ENCODE measurements around the gene SLC8A3. TPM values are rescaled to one million over a fixed set of nuclear protein-coding genes. Genes with fewer than 3 reads are reported as not detected.

Gene SLC8A3
- total RNA-seq, 1 experiment from 2014 or later, result not detected

DNA sequence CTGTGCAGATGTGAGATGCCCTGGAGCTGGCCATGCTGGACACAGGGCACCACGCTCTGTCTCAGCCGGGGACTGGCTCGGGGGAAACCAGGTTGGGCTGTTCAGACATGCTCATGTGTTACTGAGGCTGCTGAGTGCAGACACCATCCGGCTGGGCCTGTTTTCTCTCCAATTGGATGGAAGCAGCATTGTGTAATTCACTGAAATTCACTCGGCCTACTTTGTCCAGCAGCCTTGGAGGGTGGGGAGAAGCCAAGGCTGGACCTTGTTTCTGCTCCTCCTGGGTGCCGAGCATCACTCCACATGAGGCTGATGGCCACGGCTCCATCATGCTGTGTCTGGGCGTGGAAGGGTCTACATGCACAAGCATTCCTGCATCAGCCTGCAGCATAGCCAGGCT, 178.8 kb downstream of the SLC8A3 start:
- no peaks in the 10 kb centered on the region for H3K27me3 ChIP-seq (replicated peaks; ENCODE audit: control insufficient read depth, insufficient read depth, low read length)
- peaks cover 14% of the 10 kb centered on the region for H3K4me1 ChIP-seq
- TF ChIP-seq, protein P1, sequence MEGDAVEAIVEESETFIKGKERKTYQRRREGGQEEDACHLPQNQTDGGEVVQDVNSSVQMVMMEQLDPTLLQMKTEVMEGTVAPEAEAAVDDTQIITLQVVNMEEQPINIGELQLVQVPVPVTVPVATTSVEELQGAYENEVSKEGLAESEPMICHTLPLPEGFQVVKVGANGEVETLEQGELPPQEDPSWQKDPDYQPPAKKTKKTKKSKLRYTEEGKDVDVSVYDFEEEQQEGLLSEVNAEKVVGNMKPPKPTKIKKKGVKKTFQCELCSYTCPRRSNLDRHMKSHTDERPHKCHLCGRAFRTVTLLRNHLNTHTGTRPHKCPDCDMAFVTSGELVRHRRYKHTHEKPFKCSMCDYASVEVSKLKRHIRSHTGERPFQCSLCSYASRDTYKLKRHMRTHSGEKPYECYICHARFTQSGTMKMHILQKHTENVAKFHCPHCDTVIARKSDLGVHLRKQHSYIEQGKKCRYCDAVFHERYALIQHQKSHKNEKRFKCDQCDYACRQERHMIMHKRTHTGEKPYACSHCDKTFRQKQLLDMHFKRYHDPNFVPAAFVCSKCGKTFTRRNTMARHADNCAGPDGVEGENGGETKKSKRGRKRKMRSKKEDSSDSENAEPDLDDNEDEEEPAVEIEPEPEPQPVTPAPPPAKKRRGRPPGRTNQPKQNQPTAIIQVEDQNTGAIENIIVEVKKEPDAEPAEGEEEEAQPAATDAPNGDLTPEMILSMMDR (IDR thresholded peaks at IDR 0.05; ENCODE audit: insufficient read depth in 1 of 2, low read depth in 1 of 2, low read length in 1 of 2, severe bottlenecking in 1 of 2, unreplicated experiment in 1 of 2), result no peak
- H3K4me3 Mint-ChIP-seq (ENCODE audit: unreplicated experiment), result no peak overlapping the region
- CTCF ChIA-PET, result no interaction called here
- BruUV-seq (replicated peaks), result no TSS peak
- no peak for DNase-seq
- H3K9me3 Mint-ChIP-seq (ENCODE audit: unreplicated experiment), result no peaks in the 10 kb centered on the region
- H3K4me3 ChIP-seq (ENCODE audit: low read depth, low read length), result no peak overlapping the region
- no peaks in the 10 kb centered on the region for H3K27me3 Mint-ChIP-seq (ENCODE audit: insufficient read depth, unreplicated experiment)
- H3K27ac Mint-ChIP-seq (ENCODE audit: unreplicated experiment), result no peak overlapping the region
- H3K4me1 Mint-ChIP-seq (ENCODE audit: low read depth, unreplicated experiment), result peaks cover 10% of the 10 kb centered on the region
- H3K9me3 ChIP-seq, result no peaks in the 10 kb centered on the region
- H3K36me3 ChIP-seq (ENCODE audit: control insufficient read depth, insufficient read depth, low read length), result no peaks in the 10 kb centered on the region
- POLR2A ChIA-PET, result no interaction called here
- intact Hi-C loops (cut with micrococcal nuclease; ENCODE audit: unreplicated experiment), result no loop called here
- H3K36me3 Mint-ChIP-seq (ENCODE audit: insufficient read depth, unreplicated experiment), result no peaks in the 10 kb centered on the region

DNA sequence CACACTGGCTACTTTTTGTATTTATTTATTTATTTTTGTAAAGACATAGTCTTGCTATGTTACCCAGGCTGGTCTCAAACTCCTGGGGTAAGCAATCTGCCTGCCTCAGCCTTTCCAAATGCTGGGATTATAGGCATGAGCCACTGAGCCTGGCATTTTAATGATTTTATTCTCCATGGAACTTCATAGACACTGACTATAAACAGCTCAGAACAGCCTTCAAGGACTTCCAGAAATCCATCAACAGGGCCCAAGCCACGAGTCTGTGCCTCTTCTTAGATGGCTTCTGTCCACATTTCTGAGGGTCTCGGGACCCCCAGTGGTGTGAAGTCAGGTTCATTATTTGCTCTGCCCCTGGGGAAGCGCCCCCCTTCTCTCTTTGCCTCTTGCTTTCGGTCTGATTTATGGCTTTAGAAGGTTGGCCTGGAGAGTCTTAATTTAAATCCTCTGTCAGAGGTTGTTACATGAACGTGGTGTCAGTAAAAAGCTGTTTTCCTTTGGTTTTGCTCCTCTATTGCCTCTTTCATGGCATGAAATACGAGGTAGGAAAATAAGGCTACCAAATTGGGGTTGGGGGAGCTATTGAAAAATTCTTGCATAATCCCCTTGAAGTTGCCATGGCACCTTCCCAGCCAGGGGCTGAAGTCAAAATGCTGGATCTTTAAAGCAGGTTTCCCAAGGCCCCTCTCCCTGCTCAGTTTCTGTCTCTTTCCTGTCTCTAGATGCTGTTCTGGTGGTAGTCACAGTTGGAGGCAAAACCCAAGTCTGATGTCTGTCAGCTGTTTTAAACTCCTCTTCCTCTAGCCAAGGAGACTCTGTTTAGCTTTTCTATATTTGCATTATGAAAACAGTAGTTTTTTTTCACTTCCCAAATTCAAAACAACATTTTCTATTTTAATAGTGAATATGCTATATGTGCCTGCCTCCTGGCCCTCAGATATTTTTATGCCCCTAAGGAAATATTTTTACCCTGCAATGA, 180.2 kb downstream of the SLC8A3 start:
- Histone ChIP-seq H3K9me3 (no peaks in the 10 kb centered on the region), H3K4me1 (peaks cover 17% of the 10 kb centered on the region), H3K36me3 (ENCODE audit: control insufficient read depth, insufficient read depth, low read length) (no peaks in the 10 kb centered on the region), H3K4me3 (ENCODE audit: low read depth, low read length) (no peak overlapping the region), H3K27me3 (replicated peaks; ENCODE audit: control insufficient read depth, insufficient read depth, low read length) (no peaks in the 10 kb centered on the region)
- intact Hi-C loops (cut with micrococcal nuclease; ENCODE audit: unreplicated experiment), result no loop called here
- TF ChIP-seq, protein P1 (IDR thresholded peaks at IDR 0.05; ENCODE audit: insufficient read depth in 1 of 2, low read depth in 1 of 2, low read length in 1 of 2, severe bottlenecking in 1 of 2, unreplicated experiment in 1 of 2), result no peak
- Mint-ChIP-seq H3K4me1 (ENCODE audit: low read depth, unreplicated experiment) (peaks cover 16% of the 10 kb centered on the region), H3K4me3 (ENCODE audit: unreplicated experiment) (no peak overlapping the region), H3K27ac (ENCODE audit: unreplicated experiment) (no peak overlapping the region), H3K36me3 (ENCODE audit: insufficient read depth, unreplicated experiment) (no peaks in the 10 kb centered on the region), H3K9me3 (ENCODE audit: unreplicated experiment) (no peaks in the 10 kb centered on the region), H3K27me3 (ENCODE audit: insufficient read depth, unreplicated experiment) (no peaks in the 10 kb centered on the region)
- ChIA-PET CTCF (no interaction called here), POLR2A (no interaction called here)
- BruUV-seq (replicated peaks), result no TSS peak
- DNase-seq, result no peak

DNA sequence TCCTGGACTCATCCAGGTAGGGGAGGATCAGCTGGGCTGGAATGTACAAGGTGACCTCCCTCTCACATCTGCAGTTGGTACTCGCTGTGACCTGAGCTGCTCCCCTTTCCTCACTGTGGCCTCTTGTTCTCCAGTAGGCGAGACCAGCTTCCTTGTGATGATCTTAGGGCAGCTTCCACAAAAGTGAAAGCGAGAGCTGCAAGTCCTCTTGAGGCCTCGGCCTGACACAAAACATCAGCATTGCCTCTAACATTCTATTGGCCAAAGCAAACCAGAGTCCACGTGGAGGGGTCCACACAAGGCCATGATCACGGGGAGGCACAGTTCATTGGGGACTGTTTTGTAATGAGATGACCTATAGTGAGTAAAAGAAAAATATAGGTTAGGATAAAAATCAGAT, 182.1 kb downstream of the SLC8A3 start:
- BruUV-seq (replicated peaks), result no TSS peak
- Histone ChIP-seq H3K36me3 (ENCODE audit: control insufficient read depth, insufficient read depth, low read length) (no peaks in the 10 kb centered on the region), H3K4me3 (ENCODE audit: low read depth, low read length) (no peak overlapping the region), H3K27me3 (replicated peaks; ENCODE audit: control insufficient read depth, insufficient read depth, low read length) (no peaks in the 10 kb centered on the region), H3K4me1 (peaks cover 23% of the 10 kb centered on the region), H3K9me3 (no peaks in the 10 kb centered on the region)
- TF ChIP-seq, protein P1 (IDR thresholded peaks at IDR 0.05; ENCODE audit: insufficient read depth in 1 of 2, low read depth in 1 of 2, low read length in 1 of 2, severe bottlenecking in 1 of 2, unreplicated experiment in 1 of 2), result no peak
- Mint-ChIP-seq H3K36me3 (ENCODE audit: insufficient read depth, unreplicated experiment) (no peaks in the 10 kb centered on the region), H3K4me3 (ENCODE audit: unreplicated experiment) (no peak overlapping the region), H3K4me1 (ENCODE audit: low read depth, unreplicated experiment) (peaks cover 24% of the 10 kb centered on the region), H3K9me3 (ENCODE audit: unreplicated experiment) (no peaks in the 10 kb centered on the region), H3K27ac (ENCODE audit: unreplicated experiment) (no peak overlapping the region), H3K27me3 (ENCODE audit: insufficient read depth, unreplicated experiment) (no peaks in the 10 kb centered on the region)
- ChIA-PET CTCF (no interaction called here), POLR2A (no interaction called here)
- DNase-seq, result no peak
- intact Hi-C loops (cut with micrococcal nuclease; ENCODE audit: unreplicated experiment), result no loop called here

Measured in Caco-2 (cell line).